Measurements from ENCODE around the gene SLC43A2. TPM values are rescaled to one million over a fixed set of nuclear protein-coding genes. Genes with fewer than 3 reads are reported as not detected.

The SLC43A2 gene
- total and polyA plus RNA-seq, 2 of the 13 experiments (the other 11 are each of a cell fraction or from before 2014, with no cell fraction given): 7.3 to 20.0 TPM

GRCh38 chr17:1598399-1599095, 30.1 kb downstream of the SLC43A2 start (continued):
- TF ChIP-seq ARID4A (CRISPR knock-in tag; IDR thresholded peaks at IDR 0.05; ENCODE audit: borderline replicate concordance) (no peak), HMGXB3 (CRISPR knock-in tag; IDR thresholded peaks at IDR 0.05; ENCODE audit: borderline replicate concordance) (0 out of 2 replicates have a peak, but pooled peaks have one; percentile 5), KDM3A (CRISPR knock-in tag; IDR thresholded peaks at IDR 0.05; ENCODE audit: low read depth) (0 out of 2 replicates have a peak, but pooled peaks have one; percentile 0), ZNF414 (CRISPR knock-in tag; IDR thresholded peaks at IDR 0.05) (no peak)

Measured in HepG2 (cell line).